ENCODE results near the gene NUP210.

Gene NUP210

DNA sequence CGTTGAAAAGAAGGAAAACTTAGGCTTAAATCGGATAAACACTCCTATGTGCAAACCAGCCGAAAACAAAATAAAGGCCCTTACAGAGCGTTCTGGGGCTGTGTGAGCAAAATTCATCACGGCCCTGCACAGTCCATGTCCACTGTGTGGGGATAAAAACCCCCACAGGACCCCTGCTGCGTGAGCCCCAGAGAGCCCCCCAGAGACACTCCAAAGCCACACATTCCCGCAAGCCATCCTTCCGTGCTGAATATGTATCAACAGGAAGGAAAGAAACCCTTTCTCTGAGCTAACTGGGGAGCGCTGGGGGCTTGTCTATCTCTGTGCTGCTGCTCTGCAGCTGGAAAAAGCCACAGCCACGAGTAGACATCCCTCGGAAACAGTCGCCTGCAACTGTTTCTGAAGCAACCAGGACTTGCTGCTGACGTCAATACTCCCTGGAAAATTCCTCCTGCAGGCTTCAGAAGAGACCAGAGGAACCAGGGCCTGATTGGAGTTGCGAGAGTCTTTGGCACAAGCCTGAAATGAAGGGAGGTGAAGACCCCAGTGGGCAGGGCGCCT, 72.7 kb downstream of the NUP210 start:
- no peak for DNase-seq (ENCODE audit: low read depth, low spot score)

DNA sequence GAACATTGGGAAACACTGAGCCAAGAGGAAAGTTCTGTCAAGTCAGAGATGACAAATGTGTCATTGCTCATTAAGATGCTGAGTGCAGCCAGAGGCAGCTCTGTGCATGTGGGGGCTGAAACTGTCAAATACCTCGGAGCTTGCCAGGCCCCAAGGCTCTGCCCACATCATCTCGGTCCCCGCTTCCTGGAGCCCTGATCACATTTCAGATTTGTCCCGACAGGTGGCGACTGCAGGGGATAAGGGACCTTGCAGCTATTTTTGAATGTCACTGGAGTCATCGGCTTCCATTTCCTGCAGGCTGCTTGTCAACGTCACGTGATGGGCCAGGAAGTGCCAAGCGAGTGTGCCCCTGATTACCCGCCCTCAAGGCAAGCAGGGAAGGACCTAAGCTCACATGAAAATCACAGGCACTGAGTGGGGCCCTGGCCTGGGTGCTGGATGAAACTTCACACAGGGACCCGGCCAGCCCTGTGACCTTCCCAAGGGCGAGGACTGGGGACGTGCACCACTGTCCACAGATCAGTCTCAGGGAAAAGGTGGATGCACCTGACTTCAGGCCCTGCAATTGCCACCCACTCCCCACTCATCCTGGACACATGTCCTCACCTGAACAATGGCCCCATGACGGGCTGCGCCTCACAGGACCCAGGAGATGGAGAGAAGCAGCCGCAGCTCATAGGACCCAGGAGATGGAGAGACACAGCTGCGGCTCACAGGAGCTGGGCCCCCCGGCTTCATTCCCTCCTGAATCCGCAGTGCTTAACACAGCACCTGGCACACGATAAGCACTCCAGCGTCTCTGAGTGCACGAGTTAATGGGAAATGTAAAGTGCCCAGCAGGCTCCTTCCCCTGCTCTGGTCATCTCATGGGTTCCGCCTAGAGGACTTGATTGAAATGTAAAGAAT, 73.4 kb downstream of the NUP210 start:
- H3K9ac ChIP-seq (ENCODE audit: insufficient read length) = no peak overlapping the region
- no peak for DNase-seq (ENCODE audit: low read depth, low spot score)
- no peak overlapping the region for H3K4me3 ChIP-seq

More for the DNA sequence above, 72.7 kb downstream of the NUP210 start:
- Histone ChIP-seq H3K4me3 (no peak overlapping the region), H3K27ac (no peak overlapping the region), H3K36me3 (ENCODE audit: insufficient read depth, low read length) (no peaks in the 10 kb centered on the region), H3K9ac (ENCODE audit: insufficient read length) (no peak overlapping the region), H3K9me3 (ENCODE audit: low read depth, low read length) (no peaks in the 10 kb centered on the region)
- TF ChIP-seq EZH2 (IDR thresholded peaks at IDR 0.05) = no peak
- TF ChIP-seq FOXP2 (optimal IDR thresholded peaks at IDR 0.05; ENCODE audit: control extremely low read depth, extremely low read length, insufficient read depth) = no peak

DNA sequence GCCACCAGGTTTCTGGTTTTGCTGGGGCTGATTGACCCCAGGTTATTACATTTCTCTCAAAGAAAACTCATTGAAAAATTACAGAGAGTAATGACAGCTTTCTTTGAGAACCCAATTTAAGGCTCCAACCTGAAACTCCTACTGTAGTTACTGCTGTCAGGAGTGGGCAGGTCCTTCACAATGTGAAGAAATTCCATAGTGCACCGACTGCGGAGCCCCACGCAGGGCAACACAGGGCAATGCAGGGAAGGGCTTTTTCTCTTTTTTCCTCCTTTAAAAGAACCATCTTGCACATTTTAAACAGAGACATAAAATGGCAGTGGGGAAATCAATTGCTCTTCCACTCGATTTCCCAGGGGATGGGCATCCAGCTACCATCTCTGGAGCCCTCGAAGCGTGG, 74.3 kb downstream of the NUP210 start:
- Histone ChIP-seq H3K27ac (no peak overlapping the region), H3K9me3 (ENCODE audit: low read depth, low read length) (no peaks in the 10 kb centered on the region), H3K4me3 (no peak overlapping the region), H3K9ac (ENCODE audit: insufficient read length) (no peak overlapping the region), H3K36me3 (ENCODE audit: insufficient read depth, low read length) (no peaks in the 10 kb centered on the region)
- TF ChIP-seq FOXP2 (optimal IDR thresholded peaks at IDR 0.05; ENCODE audit: control extremely low read depth, extremely low read length, insufficient read depth) = no peak
- no peak for TF ChIP-seq EZH2 (IDR thresholded peaks at IDR 0.05)
- TF ChIP-seq POLR2AphosphoS5 (IDR thresholded peaks at IDR 0.05; ENCODE audit: borderline replicate concordance, low read depth, low read length) = no peak
- no peak for DNase-seq (ENCODE audit: low read depth, low spot score)

More for the DNA sequence above, 73.4 kb downstream of the NUP210 start:
- no peak overlapping the region for H3K27ac ChIP-seq
- no peaks in the 10 kb centered on the region for H3K36me3 ChIP-seq (ENCODE audit: insufficient read depth, low read length)
- H3K9me3 ChIP-seq (ENCODE audit: low read depth, low read length) = no peaks in the 10 kb centered on the region
- TF ChIP-seq EZH2 (IDR thresholded peaks at IDR 0.05) (no peak), FOXP2 (optimal IDR thresholded peaks at IDR 0.05; ENCODE audit: control extremely low read depth, extremely low read length, insufficient read depth) (no peak), POLR2AphosphoS5 (IDR thresholded peaks at IDR 0.05; ENCODE audit: borderline replicate concordance, low read depth, low read length) (no peak)

DNA sequence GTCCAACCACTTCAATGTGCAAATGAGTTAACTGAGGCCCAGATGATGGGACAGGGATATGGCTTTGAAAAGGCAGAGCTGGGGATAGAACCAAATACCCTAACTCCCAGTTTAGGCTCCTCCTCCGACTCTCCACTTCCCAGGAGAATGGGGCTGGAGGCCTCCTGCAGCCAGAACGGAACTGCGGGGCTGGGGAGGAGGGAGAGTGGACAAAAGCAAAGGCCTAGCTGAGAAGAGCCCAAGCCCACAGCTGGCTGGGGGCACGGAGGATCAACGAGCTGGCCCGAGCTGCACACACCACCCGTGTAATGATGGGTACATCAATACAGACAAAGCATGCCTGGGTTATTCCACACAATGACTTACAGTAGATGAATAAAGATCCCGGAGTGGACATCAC, 74.8 kb downstream of the NUP210 start:
- Histone ChIP-seq H3K27ac (no peak overlapping the region), H3K4me3 (no peak overlapping the region), H3K9ac (ENCODE audit: insufficient read length) (no peak overlapping the region), H3K36me3 (ENCODE audit: insufficient read depth, low read length) (no peaks in the 10 kb centered on the region), H3K9me3 (ENCODE audit: low read depth, low read length) (no peaks in the 10 kb centered on the region)
- no peak for DNase-seq (ENCODE audit: low read depth, low spot score)
- no peak for TF ChIP-seq FOXP2 (optimal IDR thresholded peaks at IDR 0.05; ENCODE audit: control extremely low read depth, extremely low read length, insufficient read depth)
- no peak for TF ChIP-seq EZH2 (IDR thresholded peaks at IDR 0.05)
- no peak for TF ChIP-seq POLR2AphosphoS5 (IDR thresholded peaks at IDR 0.05; ENCODE audit: borderline replicate concordance, low read depth, low read length)

DNA sequence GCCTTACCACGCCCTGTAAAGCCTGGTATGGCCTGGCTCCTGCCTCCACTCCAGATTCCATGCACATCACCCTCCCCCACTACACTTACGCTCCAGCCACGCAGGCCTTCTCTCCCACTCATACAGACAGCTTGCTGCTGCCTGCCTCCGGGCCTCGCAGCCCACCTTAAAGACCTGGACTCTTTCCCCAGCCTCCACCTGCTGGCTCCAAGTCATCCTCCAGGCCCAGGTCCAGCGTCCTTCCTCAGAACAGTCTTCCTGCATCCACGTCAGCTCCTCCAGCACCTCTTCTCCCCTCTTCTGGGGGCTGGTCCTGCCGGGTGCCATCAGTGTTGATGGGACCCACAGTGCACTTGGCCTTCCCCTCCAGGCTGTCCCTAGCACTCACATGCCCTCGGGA, 75.5 kb downstream of the NUP210 start:
- Histone ChIP-seq H3K36me3 (ENCODE audit: insufficient read depth, low read length) (no peaks in the 10 kb centered on the region), H3K4me3 (no peak overlapping the region), H3K9ac (ENCODE audit: insufficient read length) (no peak overlapping the region)

DNA sequence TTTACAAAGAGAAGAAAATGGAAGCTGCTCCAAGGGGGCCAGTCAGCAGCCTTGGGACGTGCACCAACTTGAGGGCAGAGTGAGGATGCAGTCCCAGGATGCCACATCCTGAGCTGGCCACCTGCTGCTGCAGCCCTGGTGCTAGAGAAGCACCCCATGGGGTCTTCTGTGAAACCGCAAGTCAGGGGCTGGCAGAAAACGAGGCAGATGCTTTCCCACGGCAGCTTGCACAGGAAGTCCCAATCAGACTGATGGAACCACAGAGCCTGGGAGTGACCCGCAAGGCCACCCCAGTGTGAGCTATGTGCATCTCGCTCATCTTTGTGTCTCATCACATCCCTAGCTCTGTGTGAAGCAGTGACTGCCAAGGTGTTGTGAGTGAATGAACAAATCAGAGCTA, 76.5 kb downstream of the NUP210 start:
- no peak for TF ChIP-seq FOXP2 (optimal IDR thresholded peaks at IDR 0.05; ENCODE audit: control extremely low read depth, extremely low read length, insufficient read depth)
- TF ChIP-seq EZH2 (IDR thresholded peaks at IDR 0.05) = no peak
- TF ChIP-seq POLR2AphosphoS5 (IDR thresholded peaks at IDR 0.05; ENCODE audit: borderline replicate concordance, low read depth, low read length) = no peak
- Histone ChIP-seq H3K27ac (no peak overlapping the region), H3K9ac (ENCODE audit: insufficient read length) (no peak overlapping the region), H3K4me3 (no peak overlapping the region), H3K9me3 (ENCODE audit: low read depth, low read length) (no peaks in the 10 kb centered on the region), H3K36me3 (ENCODE audit: insufficient read depth, low read length) (no peaks in the 10 kb centered on the region)
- no peak for DNase-seq (ENCODE audit: low read depth, low spot score)

More for the DNA sequence above, 75.5 kb downstream of the NUP210 start:
- Histone ChIP-seq H3K27ac (no peak overlapping the region), H3K9me3 (ENCODE audit: low read depth, low read length) (no peaks in the 10 kb centered on the region)
- TF ChIP-seq EZH2 (IDR thresholded peaks at IDR 0.05) (no peak), POLR2AphosphoS5 (IDR thresholded peaks at IDR 0.05; ENCODE audit: borderline replicate concordance, low read depth, low read length) (no peak), FOXP2 (optimal IDR thresholded peaks at IDR 0.05; ENCODE audit: control extremely low read depth, extremely low read length, insufficient read depth) (no peak)
- no peak for DNase-seq (ENCODE audit: low read depth, low spot score)

DNA sequence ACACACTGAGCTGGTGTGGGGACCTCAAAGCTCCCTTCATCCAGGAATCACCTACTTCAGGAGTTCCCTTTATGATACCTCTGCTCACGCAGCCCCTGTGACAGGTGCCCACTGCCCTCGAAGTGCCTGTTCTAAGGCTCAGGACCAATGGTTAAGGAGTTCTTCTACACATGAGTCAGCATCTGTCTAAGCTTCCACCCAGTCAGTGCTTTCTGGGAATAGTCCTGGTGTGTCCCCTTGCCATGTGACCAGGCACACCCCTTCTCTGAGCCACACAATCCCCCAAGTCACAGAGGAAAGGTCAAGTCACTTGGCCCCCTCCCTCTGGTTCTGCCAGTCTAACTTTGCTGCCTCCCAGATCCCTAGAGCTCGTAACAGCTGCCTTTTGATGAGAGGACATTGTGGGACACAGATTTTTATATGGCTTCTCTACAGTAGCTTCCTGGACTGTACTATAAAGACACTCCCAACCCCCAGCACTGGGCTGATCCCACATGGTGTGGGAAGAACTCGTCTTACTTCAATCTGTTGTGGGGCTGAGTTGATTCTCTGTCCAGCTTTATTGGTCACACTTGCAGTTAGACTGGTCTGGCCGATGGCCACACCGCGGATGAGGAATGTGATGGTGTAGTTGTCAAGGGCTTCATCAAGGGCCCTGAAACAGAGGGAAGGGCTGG, 78.8 kb downstream of the NUP210 start:
- H3K36me3 ChIP-seq (ENCODE audit: insufficient read depth, low read length) = no peaks in the 10 kb centered on the region
- H3K9ac ChIP-seq (ENCODE audit: insufficient read length) = no peak overlapping the region
- no peaks in the 10 kb centered on the region for H3K9me3 ChIP-seq (ENCODE audit: low read depth, low read length)
- H3K4me3 ChIP-seq = no peak overlapping the region
- H3K27ac ChIP-seq = no peak overlapping the region
- no peak for DNase-seq (ENCODE audit: low read depth, low spot score)
- TF ChIP-seq EZH2 (IDR thresholded peaks at IDR 0.05) (no peak), POLR2AphosphoS5 (IDR thresholded peaks at IDR 0.05; ENCODE audit: borderline replicate concordance, low read depth, low read length) (no peak)

DNA sequence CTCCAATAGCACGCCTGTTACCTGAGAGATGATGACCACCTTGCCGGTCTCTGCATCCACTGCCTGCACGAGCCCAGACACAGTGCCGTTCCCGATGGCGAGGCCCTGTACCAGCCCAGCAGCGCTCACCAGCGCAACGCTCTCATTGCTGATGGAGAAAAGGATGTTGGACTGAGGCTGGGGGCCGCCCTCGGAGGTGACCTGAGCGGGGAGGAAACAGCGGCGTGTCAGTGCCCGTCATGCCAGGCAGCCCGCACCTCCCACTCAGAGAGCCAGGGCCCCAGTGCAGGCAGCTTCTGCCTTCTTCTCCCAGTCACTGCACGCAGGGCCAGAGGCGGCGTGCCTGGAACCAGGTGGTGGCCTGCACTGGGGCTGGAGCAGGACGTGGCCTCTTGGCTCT, 80.3 kb downstream of the NUP210 start:
- Histone ChIP-seq H3K9ac (ENCODE audit: insufficient read length) (no peak overlapping the region), H3K4me3 (no peak overlapping the region), H3K9me3 (ENCODE audit: low read depth, low read length) (no peaks in the 10 kb centered on the region), H3K36me3 (ENCODE audit: insufficient read depth, low read length) (no peaks in the 10 kb centered on the region), H3K27ac (no peak overlapping the region)
- TF ChIP-seq FOXP2 (optimal IDR thresholded peaks at IDR 0.05; ENCODE audit: control extremely low read depth, extremely low read length, insufficient read depth) (no peak), EZH2 (IDR thresholded peaks at IDR 0.05) (no peak), POLR2AphosphoS5 (IDR thresholded peaks at IDR 0.05; ENCODE audit: borderline replicate concordance, low read depth, low read length) (no peak)
- no peak for DNase-seq (ENCODE audit: low read depth, low spot score)

All from SK-N-MC (cell line).